GM19463 (cell line): ENCODE measurements around the gene TRRAP.

Source experiments
- ATAC-seq: cut with Tn5 transposase; IDR thresholded peaks from one replicate; pipeline ENCODE4 v1.9.1; 2021; ENCODE audit warnings: mild to moderate bottlenecking, moderate library complexity; ENCODE audit not compliant: unreplicated experiment

Gene TRRAP

GRCh38 chr7:98945852-98946251 is 67.5 kb downstream of the TRRAP start:
- no peak for ATAC-seq

GRCh38 chr7:98946389-98946788 is 68.1 kb downstream of the TRRAP start:
- no peak for ATAC-seq

GRCh38 chr7:98949336-98950044 is 71.2 kb downstream of the TRRAP start:
- no peak for ATAC-seq

- no peak for ATAC-seq
Observed at GRCh38 chr7:98955992-98956391, 77.7 kb downstream of the TRRAP start.

GRCh38 chr7:98956469-98956868 is 78.1 kb downstream of the TRRAP start:
- ATAC-seq, result no peak

GRCh38 chr7:98956937-98957336 is 78.6 kb downstream of the TRRAP start:
- no peak for ATAC-seq

- no peak for ATAC-seq
Observed at GRCh38 chr7:98957766-98958165, 79.4 kb downstream of the TRRAP start.

GRCh38 chr7:98958968-98959367 is 80.6 kb downstream of the TRRAP start:
- ATAC-seq, result no peak

- no peak for ATAC-seq
Observed at GRCh38 chr7:98963305-98963704, 85.0 kb downstream of the TRRAP start.

GRCh38 chr7:98964596-98964995 is 86.3 kb downstream of the TRRAP start:
- ATAC-seq, result no peak

- no peak for ATAC-seq
Observed at GRCh38 chr7:98968621-98969020, 90.3 kb downstream of the TRRAP start.

GRCh38 chr7:98969386-98969785 is 91.1 kb downstream of the TRRAP start:
- no peak for ATAC-seq

GRCh38 chr7:98970016-98970615 is 91.8 kb downstream of the TRRAP start:
- ATAC-seq, result no peak

- no peak for ATAC-seq
Observed at GRCh38 chr7:98970805-98971204, 92.5 kb downstream of the TRRAP start.

- no peak for ATAC-seq
Observed at GRCh38 chr7:98974205-98974604, 95.9 kb downstream of the TRRAP start.

- no peak for ATAC-seq
Observed at GRCh38 chr7:98974906-98975816, 96.8 kb downstream of the TRRAP start.

- ATAC-seq, result no peak
Observed at GRCh38 chr7:98976396-98977185, 98.3 kb downstream of the TRRAP start.

- no peak for ATAC-seq
Observed at GRCh38 chr7:98978672-98979071, 100.3 kb downstream of the TRRAP start.

- no peak for ATAC-seq
Observed at GRCh38 chr7:98981701-98982100, 103.4 kb downstream of the TRRAP start.

- ATAC-seq, result no peak
Observed at GRCh38 chr7:98982686-98983085, 104.4 kb downstream of the TRRAP start.

GRCh38 chr7:98984126-98984525 is 105.8 kb downstream of the TRRAP start:
- no peak for ATAC-seq
